Esophagus muscularis mucosa (tissue), 4 donors: ENCODE data around the gene NBPF3.
"Not testable (repeated sequence)": the region's sequence is repeated elsewhere in the genome, so short reads cannot be mapped to it uniquely, and the experiment has no call there.

ENCODE experiments used
- CTCF ChIP-seq, 3 experiments: fragments of 200-600 bp in 2 of 3; fragments of 450-650 bp in 1 of 3; sonication (generic) in 2 of 3; IDR thresholded peaks; one replicate each; pipeline ENCODE4 v1.5.1; 2017 to 2019; ENCODE audit warnings: antibody characterized with exemption in 3 of 3, mild to moderate bottlenecking in 2 of 3, moderate library complexity in 1 of 3
- EP300 ChIP-seq: sonication (generic); formaldehyde crosslinking; IDR thresholded peaks from one replicate; pipeline ENCODE4 v1.6.1; 2017; ENCODE audit warnings: antibody characterized with exemption
- POLR2A ChIP-seq: fragments of 450-650 bp; IDR thresholded peaks from one replicate; pipeline ENCODE4 v1.6.1; 2017; ENCODE audit warnings: antibody characterized with exemption, moderate library complexity, mild to moderate bottlenecking, low read depth
- POLR2AphosphoS5 ChIP-seq, 2 donors: sonication (generic); formaldehyde crosslinking; IDR thresholded peaks; one replicate each; pipeline ENCODE4 v1.6.1; 2017; ENCODE audit warnings: antibody characterized with exemption in 2 of 2

GRCh38 chr1:21401726-21402346, 38.1 kb upstream of the NBPF3 start:
- TF ChIP-seq CTCF (IDR thresholded peaks at IDR 0.05); POLR2A; POLR2AphosphoS5 (IDR thresholded peaks at IDR 0.05); EP300: not testable (repeated sequence)
